ENCODE data around the gene NDUFS8. TPM values are rescaled to one million over a fixed set of nuclear protein-coding genes. Genes with fewer than 3 reads are reported as not detected.

The NDUFS8 gene
- total RNA-seq, 1 donor from 2014 or later: 123 TPM

GRCh38 chr11:68002938-68003845 is 27.3 kb upstream of the NDUFS8 start:
- intact Hi-C loops (cut with micrococcal nuclease): loop anchor here (10.0 kb wide), 2 partner anchors 122 to 202 kb away; partner anchors contain the start of gene CHKA

GRCh38 chr11:68003846-68004550 is 26.5 kb upstream of the NDUFS8 start, which contains the start of gene UNC93B1:
Gene UNC93B1, minus strand, starts transcription at chr11:68004097. Its CDS starts 54 bp downstream, at chr11:68004043.
- intact Hi-C loops (cut with micrococcal nuclease): loop anchor here (10.0 kb wide), 2 partner anchors 121 to 201 kb away; partner anchors contain the start of gene CHKA

- intact Hi-C loops (cut with micrococcal nuclease): loop anchor here (10.0 kb wide), 2 partner anchors 120 to 200 kb away; partner anchors contain the start of gene CHKA
Measured at GRCh38 chr11:68004551-68005335, 25.7 kb upstream of the NDUFS8 start.

DNA sequence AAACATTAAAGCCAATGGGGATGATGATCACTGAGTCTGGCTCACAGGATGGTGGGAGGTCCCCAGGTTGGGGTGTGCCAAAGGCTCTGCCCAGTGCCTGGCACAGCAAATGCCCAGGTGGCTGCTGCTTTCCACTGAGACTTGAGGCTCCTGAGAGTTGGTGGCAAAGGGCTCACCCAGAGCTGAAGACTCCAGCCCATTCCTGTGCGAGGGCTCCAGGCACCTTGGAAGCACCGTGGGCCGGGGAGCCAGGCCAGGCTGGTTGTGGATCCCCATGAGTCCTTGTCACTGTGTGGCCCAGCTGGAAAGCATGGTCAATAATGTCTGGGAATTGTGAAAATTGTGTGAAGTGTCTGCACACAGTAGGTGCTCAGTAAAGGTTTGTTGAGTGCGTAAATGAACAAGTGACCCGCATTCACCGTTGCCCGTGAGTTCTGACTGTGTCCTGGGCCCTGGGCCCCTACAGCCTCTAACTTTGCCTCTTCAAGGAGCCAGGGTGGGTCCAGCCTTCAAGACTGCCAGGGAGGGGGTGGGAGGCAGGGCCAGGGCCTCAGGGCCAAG is 23.8 kb upstream of the NDUFS8 start:
- intact Hi-C loops (cut with micrococcal nuclease): loop anchor here (10.0 kb wide), 2 partner anchors 118 to 198 kb away; partner anchors contain the start of gene CHKA

- intact Hi-C loops (cut with micrococcal nuclease): loop anchor here (10.0 kb wide), 2 partner anchors 117 to 197 kb away; partner anchors contain the start of gene CHKA
Measured at GRCh38 chr11:68007498-68008380, 22.7 kb upstream of the NDUFS8 start.

GRCh38 chr11:68008381-68009337 is 21.8 kb upstream of the NDUFS8 start:
- intact Hi-C loops (cut with micrococcal nuclease): loop anchor here (10.0 kb wide), 2 partner anchors 116 to 196 kb away; partner anchors contain the start of gene CHKA

DNA sequence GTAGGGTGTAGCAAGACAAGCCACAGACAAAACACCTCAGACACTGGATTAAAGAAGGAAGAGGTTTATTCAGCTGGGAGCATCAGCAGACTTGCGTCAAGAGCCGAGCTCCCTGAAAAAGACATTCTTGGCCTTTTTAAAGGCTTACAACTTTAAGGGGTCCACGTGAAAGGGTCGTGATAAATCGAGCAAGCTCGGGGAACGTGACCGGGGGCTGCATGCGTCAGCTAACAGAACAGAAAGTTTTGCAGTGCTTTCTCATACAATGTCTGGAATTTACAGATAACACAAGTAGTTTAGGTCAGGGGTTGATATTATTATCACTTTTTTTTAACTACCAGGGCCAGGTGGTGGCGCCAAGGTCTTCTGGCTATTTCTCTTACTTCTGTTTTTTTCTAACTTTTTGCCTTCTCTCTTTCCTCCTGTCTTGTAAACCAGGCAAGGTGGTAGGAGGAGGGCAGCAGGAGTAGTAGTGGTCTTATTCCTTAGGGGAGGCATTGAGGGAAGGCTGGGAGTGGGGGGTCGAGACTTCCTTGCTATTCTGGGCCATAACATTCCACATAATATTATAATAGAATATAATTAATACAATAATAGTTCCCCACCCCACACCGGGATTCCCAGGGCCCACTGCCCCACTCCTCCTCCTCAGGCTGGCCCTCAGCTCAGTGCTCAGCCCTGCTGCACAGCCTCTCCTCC is 20.9 kb upstream of the NDUFS8 start:
- intact Hi-C loops (cut with micrococcal nuclease): loop anchor here (10.0 kb wide), 2 partner anchors 115 to 195 kb away; partner anchors contain the start of gene CHKA

DNA sequence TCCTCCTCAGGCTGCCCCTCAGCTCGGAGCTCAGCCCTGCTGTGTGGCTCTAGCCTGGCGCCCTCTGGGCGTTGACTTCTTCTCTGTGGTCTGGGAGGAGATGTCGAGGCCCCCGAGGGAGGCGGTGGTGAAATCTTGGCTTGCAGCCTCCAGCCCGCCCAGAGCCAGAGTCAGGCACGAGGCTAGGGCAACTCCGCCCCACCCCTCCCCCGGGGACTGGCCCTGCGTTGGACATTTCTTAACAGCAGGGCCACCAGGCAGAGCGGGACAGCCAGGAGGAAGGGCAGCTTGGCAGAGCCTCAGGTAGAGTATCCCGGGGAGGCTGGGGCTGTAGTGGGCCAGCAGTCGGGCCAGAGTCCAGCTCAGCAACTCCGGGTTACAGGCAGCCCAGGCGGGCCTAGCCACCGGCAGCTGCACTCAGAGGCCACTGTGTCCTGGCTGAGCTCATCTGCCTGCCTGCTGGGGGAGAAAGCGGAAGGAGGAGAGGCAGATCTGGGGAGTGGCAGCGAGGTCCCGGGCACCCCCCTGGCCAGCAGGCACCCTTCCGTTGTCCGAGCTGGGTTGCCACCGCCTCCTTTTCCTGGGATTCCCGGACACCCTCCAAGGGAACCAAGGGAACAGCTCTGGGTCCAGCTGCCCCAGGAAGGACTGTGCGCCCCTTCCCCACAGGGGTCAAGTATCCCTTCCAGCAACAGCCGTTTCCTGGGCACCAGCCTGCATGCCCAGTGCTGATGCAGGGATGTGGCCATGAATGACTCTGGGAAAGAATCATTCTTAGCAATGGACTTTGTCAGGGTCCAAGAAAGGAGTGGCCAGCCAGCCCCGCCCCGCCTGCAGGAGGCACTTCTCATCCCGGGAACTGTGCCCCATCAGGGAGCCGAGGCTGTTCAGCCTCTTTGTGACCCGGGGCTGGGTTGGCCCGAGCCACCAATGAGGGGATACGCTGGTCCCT is 20.1 kb upstream of the NDUFS8 start, which contains the start of gene ALDH3B1:
ALDH3B1 (plus strand) TSS at position 238 of the 952 bp plus-strand sequence. CDS start 4,971 bp downstream, outside the sequence.
- intact Hi-C loops (cut with micrococcal nuclease): no loop called here

DNA sequence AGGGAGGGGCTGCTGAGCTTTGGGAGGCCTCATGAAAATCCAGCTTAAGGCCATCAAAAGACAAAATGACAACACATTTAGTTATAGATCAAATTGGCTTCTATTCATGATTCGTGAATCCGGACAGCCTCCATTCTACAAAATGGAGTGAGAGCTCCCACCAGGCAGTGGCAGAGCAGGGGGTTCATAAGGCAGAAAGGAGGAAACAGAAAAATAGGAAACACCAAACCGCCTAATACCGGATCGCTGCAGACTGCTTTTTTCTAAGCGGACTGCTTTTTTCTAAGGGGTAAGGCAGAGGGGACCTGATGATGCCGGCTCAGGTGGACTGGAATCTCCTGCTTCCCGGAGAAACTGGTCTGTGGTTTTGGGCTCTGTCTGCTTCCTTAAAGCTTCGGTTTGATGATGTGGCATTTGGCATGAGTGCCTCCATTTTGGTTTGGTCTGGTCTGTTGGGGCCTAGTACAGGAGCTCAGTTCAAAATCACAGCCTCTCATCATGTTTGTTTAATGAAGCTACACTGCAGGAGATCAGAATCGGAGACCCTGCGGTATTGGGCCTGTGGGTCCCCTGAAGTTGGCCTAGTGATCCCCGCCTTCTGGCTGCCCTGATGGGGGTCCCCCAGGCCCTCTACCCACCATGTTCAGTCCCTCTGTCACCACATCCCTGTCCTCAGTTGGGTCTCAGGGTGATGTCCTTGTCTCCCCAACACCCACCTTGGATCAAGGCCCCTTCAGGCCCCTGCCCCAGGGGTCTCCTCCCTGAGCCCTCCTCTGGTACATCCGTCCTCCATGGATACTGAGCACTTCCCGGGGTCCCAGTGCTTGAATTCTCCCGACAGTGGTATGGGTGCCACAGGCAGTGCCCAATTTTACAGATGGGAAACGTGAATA is 19.2 kb upstream of the NDUFS8 start:
- intact Hi-C loops (cut with micrococcal nuclease): no loop called here

GRCh38 chr11:68012044-68012842 is 18.2 kb upstream of the NDUFS8 start:
- intact Hi-C loops (cut with micrococcal nuclease): no loop called here

DNA sequence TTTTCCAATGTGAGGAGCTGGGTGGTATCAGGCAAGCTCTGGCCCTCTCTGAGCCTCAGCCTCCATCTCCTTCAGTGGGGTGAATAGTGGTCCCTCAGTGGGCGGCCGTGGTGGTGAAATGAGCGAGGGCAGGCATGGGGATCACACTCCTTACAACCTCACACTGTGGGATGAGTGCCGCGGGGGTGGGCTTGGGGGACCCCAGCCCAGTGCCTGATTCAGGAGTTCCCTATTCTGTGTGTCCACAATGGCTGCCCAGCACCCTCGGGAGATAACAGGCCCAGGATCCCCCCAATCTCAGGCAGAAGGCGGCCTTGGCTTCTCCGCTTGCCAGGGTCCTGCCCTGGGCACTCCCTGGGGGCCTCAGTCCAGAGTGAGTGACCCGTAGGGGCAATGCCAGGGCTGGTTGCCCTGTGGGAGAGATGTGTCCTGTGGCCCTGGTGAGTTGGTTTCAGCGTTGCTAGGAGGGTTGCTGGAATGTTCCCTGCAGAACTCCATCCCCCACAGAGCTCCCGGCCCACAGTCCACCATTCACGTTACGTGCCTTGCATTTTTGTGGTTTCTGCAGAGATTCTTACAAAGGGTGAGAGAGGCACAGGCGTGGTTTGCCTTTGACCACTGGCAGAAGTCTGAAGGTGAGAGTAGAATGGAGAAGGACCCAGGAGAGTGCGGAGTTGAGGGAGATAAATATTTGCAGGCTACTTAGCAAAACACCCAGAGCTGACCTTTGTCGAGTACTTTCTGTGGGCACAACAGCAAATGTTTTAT is 17.5 kb upstream of the NDUFS8 start:
- intact Hi-C loops (cut with micrococcal nuclease): no loop called here

DNA sequence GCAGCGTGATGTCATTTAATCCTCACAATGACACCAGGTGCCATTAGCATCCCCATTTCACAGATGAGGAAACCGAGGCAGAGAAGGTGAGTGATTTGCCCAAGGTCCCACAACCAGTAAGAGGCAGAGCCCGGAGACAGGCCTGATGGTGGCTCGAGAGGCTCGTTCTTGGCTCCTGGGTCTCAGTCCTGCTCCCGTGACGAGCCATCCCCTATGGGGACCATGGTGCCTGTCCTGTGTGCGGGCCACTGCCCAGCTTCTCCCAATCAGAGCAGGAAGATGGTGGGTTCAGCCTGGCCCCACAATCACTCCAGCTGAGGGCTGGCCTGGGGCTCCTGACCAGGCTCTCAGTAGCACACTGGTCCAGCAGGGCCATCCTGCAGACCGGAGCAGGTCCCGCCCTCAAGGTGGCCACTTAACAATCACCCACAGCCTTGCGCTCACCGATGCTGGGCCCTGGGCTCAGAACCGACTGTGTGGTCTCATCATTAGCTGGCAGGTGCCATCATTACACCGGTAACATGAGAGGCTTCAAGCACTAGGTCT is 16.8 kb upstream of the NDUFS8 start:
- intact Hi-C loops (cut with micrococcal nuclease): no loop called here

GRCh38 chr11:68014157-68014946 is 16.1 kb upstream of the NDUFS8 start:
- intact Hi-C loops (cut with micrococcal nuclease): no loop called here
